ENCODE measurements around the gene FAM174B. TPM values are rescaled to one million over a fixed set of nuclear protein-coding genes. Genes with fewer than 3 reads are reported as not detected.

The FAM174B gene
- total and polyA plus RNA-seq, 4 donors: 2.5 to 4.5 (median 3.8) TPM

GRCh38 chr15:92611995-92612745 is 43.4 kb downstream of the FAM174B start:
- Histone ChIP-seq H3K36me3 (ENCODE audit: control insufficient read depth in 4 of 4, insufficient read depth in 3 of 4, low read depth in 1 of 4, low read length in 3 of 4) (no peaks in the 10 kb centered on the region), H3K9me3 (ENCODE audit: control insufficient read depth in 4 of 4, low read length in 3 of 4) (no peaks in the 10 kb centered on the region), H3K27me3 (ENCODE audit: control insufficient read depth in 4 of 4, insufficient read depth in 4 of 4, low read length in 3 of 4) (no peaks in the 10 kb centered on the region), H3K9ac (ENCODE audit: low read depth in 1 of 2, low read length in 2 of 2) (no peak overlapping the region), H3K27ac (ENCODE audit: low read depth in 1 of 2, low read length in 2 of 2) (no peak overlapping the region), H3K4me1 (ENCODE audit: control insufficient read depth in 4 of 4, insufficient read depth in 4 of 4, low read length in 3 of 4) (peaks cover 6 to 21% (median 12%) of the 10 kb centered on the region in 4 donors), H3K4me3 (ENCODE audit: low read depth in 1 of 3, low read length in 3 of 3) (no peak overlapping the region)
- WGBS: 78% methylated on average over 7 of the region's 7 CpGs
- TF ChIP-seq EGR1 (IDR thresholded peaks at IDR 0.05; ENCODE audit: low read depth in 2 of 2) (no peak), RAD21 (IDR thresholded peaks at IDR 0.05) (peak; percentile 58 to 61)
- TF ChIP-seq, protein P1, sequence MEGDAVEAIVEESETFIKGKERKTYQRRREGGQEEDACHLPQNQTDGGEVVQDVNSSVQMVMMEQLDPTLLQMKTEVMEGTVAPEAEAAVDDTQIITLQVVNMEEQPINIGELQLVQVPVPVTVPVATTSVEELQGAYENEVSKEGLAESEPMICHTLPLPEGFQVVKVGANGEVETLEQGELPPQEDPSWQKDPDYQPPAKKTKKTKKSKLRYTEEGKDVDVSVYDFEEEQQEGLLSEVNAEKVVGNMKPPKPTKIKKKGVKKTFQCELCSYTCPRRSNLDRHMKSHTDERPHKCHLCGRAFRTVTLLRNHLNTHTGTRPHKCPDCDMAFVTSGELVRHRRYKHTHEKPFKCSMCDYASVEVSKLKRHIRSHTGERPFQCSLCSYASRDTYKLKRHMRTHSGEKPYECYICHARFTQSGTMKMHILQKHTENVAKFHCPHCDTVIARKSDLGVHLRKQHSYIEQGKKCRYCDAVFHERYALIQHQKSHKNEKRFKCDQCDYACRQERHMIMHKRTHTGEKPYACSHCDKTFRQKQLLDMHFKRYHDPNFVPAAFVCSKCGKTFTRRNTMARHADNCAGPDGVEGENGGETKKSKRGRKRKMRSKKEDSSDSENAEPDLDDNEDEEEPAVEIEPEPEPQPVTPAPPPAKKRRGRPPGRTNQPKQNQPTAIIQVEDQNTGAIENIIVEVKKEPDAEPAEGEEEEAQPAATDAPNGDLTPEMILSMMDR (IDR thresholded peaks at IDR 0.05; ENCODE audit: low read depth, low read length, missing input control): peak; percentile 3
- no peak for DNase-seq (ENCODE audit: low spot score)

DNA sequence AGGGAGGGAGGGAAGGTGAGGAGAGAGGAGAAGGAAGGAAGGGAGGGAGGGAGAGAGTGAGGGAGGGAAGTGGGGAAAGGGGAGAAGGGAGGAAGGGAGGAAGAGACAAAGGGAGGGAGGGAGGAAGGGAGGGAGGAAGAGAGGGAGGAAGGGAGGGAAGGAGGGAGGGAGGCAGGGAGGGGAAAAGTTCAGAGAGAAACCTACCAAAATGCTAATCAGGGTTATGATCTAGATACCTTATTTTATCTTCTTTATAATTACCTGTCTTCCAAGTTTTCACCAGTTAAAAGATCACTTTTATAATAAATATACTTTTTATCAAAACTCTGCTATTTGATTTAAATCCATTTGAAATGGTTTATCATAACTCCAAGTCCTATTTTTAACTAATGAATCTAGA is 44.4 kb downstream of the FAM174B start:
- no peak overlapping the region for H3K27ac ChIP-seq (ENCODE audit: low read depth in 1 of 2, low read length in 2 of 2)
- no peaks in the 10 kb centered on the region for H3K36me3 ChIP-seq (ENCODE audit: control insufficient read depth in 4 of 4, insufficient read depth in 3 of 4, low read depth in 1 of 4, low read length in 3 of 4)
- no peaks in the 10 kb centered on the region for H3K9me3 ChIP-seq (ENCODE audit: control insufficient read depth in 4 of 4, low read length in 3 of 4)
- H3K9ac ChIP-seq (ENCODE audit: low read depth in 1 of 2, low read length in 2 of 2): no peak overlapping the region
- H3K4me1 ChIP-seq (ENCODE audit: control insufficient read depth in 4 of 4, insufficient read depth in 4 of 4, low read length in 3 of 4): peaks cover 4 to 18% (median 11%) of the 10 kb centered on the region in 4 donors
- TF ChIP-seq EGR1 (IDR thresholded peaks at IDR 0.05; ENCODE audit: low read depth in 2 of 2): no peak
- no peak for TF ChIP-seq REST (IDR thresholded peaks at IDR 0.05)
- no peak for TF ChIP-seq HNF4G (IDR thresholded peaks at IDR 0.05)
- TF ChIP-seq FOXA2 (IDR thresholded peaks at IDR 0.05): no peak
- no peak for TF ChIP-seq RAD21 (IDR thresholded peaks at IDR 0.05)
- TF ChIP-seq YY1 (IDR thresholded peaks at IDR 0.05): no peak
- TF ChIP-seq, protein P2, sequence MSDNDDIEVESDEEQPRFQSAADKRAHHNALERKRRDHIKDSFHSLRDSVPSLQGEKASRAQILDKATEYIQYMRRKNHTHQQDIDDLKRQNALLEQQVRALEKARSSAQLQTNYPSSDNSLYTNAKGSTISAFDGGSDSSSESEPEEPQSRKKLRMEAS (IDR thresholded peaks at IDR 0.05): no peak
- H3K4me3 ChIP-seq (ENCODE audit: low read depth in 1 of 3, low read length in 3 of 3): no peak overlapping the region
- no peak for DNase-seq (ENCODE audit: low spot score)
- no peaks in the 10 kb centered on the region for H3K27me3 ChIP-seq (ENCODE audit: control insufficient read depth in 4 of 4, insufficient read depth in 4 of 4, low read length in 3 of 4)

DNA sequence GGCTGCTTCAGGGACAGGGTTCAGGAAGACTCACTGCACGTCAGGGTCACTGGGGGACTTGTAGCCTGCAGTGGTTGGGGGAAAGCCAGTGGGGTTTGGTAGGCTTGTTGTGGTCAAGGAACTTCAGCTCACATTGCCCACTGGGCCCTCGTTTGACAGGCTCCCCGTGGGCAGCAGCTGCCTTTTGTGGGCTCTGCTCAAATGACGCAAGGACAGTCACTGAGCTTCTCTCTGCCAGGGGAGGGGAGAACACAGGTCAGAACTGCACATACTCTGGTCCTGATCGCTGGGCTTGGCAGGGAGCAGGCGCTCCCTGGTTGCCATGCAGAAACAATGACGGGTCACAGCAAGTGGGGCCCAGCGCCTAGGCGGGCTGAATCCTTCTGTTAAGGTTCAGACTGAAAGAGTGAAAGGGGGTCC is 45.5 kb downstream of the FAM174B start:
- Histone ChIP-seq H3K27me3 (ENCODE audit: control insufficient read depth in 4 of 4, insufficient read depth in 4 of 4, low read length in 3 of 4) (no peaks in the 10 kb centered on the region), H3K9me3 (ENCODE audit: control insufficient read depth in 4 of 4, low read length in 3 of 4) (no peaks in the 10 kb centered on the region), H3K4me1 (ENCODE audit: control insufficient read depth in 4 of 4, insufficient read depth in 4 of 4, low read length in 3 of 4) (peaks cover 4 to 20% (median 12%) of the 10 kb centered on the region in 4 donors), H3K36me3 (ENCODE audit: control insufficient read depth in 4 of 4, insufficient read depth in 3 of 4, low read depth in 1 of 4, low read length in 3 of 4) (no peaks in the 10 kb centered on the region), H3K9ac (ENCODE audit: low read depth in 1 of 2, low read length in 2 of 2) (no peak overlapping the region), H3K27ac (ENCODE audit: low read depth in 1 of 2, low read length in 2 of 2) (no peak overlapping the region), H3K4me3 (ENCODE audit: low read depth in 1 of 3, low read length in 3 of 3) (no peak overlapping the region)
- DNase-seq (ENCODE audit: low spot score): no peak
- TF ChIP-seq ATF3 (IDR thresholded peaks at IDR 0.05): no peak
- no peak for TF ChIP-seq HNF4G (IDR thresholded peaks at IDR 0.05)
- 94% methylated on average over 9 of the region's 9 CpGs for WGBS

Data from liver (tissue), 9 donors.